Osteocyte (in vitro differentiated cells): ENCODE results near the gene CHKA. TPM values are rescaled to one million over a fixed set of nuclear protein-coding genes. Genes with fewer than 3 reads are reported as not detected.

Experiments
- DNase-seq: peaks from one replicate; pipeline ENCODE4 v3.0.0; 2021; ENCODE audit warnings: mixed read lengths; ENCODE audit not compliant: unreplicated experiment; ENCODE audit errors: extremely low spot score
- H3K27ac Mint-ChIP-seq: one replicate; pipeline ENCODE4 v1.8.0; 2021; ENCODE audit warnings: mild to moderate bottlenecking, mixed read lengths; ENCODE audit not compliant: unreplicated experiment
- H3K27me3 Mint-ChIP-seq: one replicate; pipeline ENCODE4 v1.8.0; 2021; ENCODE audit warnings: mixed read lengths; ENCODE audit not compliant: unreplicated experiment
- H3K36me3 Mint-ChIP-seq: one replicate; pipeline ENCODE4 v1.8.0; 2021; ENCODE audit warnings: mixed read lengths; ENCODE audit not compliant: unreplicated experiment
- H3K4me1 Mint-ChIP-seq: one replicate; pipeline ENCODE4 v1.8.0; 2021; ENCODE audit warnings: mixed read lengths; ENCODE audit not compliant: unreplicated experiment
- H3K4me3 Mint-ChIP-seq: one replicate; pipeline ENCODE4 v1.8.0; 2021; ENCODE audit warnings: mild to moderate bottlenecking, moderate library complexity, mixed read lengths; ENCODE audit not compliant: unreplicated experiment
- H3K9me3 Mint-ChIP-seq: one replicate; pipeline ENCODE4 v1.8.0; 2021; ENCODE audit warnings: mixed read lengths; ENCODE audit not compliant: unreplicated experiment
- total RNA-seq: library from RNA; stranded (reverse); gene quantifications from 2 replicates; pipeline ENCODE4 v1.2.1, GENCODE V29; 2021
- TF ChIP-seq, protein P1 (sequence below): fragments of 200-600 bp; sonication (generic); IDR thresholded peaks from 2 replicates; pipeline ENCODE4 v1.5.0; 2021; ENCODE audit warnings: antibody characterized with exemption, mild to moderate bottlenecking, moderate library complexity

CHKA gene
- total RNA-seq, 1 donor from 2014 or later: 38.0 TPM

DNA sequence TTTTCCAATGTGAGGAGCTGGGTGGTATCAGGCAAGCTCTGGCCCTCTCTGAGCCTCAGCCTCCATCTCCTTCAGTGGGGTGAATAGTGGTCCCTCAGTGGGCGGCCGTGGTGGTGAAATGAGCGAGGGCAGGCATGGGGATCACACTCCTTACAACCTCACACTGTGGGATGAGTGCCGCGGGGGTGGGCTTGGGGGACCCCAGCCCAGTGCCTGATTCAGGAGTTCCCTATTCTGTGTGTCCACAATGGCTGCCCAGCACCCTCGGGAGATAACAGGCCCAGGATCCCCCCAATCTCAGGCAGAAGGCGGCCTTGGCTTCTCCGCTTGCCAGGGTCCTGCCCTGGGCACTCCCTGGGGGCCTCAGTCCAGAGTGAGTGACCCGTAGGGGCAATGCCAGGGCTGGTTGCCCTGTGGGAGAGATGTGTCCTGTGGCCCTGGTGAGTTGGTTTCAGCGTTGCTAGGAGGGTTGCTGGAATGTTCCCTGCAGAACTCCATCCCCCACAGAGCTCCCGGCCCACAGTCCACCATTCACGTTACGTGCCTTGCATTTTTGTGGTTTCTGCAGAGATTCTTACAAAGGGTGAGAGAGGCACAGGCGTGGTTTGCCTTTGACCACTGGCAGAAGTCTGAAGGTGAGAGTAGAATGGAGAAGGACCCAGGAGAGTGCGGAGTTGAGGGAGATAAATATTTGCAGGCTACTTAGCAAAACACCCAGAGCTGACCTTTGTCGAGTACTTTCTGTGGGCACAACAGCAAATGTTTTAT lies 108.2 kb downstream of the CHKA start:
- TF ChIP-seq, protein P1, sequence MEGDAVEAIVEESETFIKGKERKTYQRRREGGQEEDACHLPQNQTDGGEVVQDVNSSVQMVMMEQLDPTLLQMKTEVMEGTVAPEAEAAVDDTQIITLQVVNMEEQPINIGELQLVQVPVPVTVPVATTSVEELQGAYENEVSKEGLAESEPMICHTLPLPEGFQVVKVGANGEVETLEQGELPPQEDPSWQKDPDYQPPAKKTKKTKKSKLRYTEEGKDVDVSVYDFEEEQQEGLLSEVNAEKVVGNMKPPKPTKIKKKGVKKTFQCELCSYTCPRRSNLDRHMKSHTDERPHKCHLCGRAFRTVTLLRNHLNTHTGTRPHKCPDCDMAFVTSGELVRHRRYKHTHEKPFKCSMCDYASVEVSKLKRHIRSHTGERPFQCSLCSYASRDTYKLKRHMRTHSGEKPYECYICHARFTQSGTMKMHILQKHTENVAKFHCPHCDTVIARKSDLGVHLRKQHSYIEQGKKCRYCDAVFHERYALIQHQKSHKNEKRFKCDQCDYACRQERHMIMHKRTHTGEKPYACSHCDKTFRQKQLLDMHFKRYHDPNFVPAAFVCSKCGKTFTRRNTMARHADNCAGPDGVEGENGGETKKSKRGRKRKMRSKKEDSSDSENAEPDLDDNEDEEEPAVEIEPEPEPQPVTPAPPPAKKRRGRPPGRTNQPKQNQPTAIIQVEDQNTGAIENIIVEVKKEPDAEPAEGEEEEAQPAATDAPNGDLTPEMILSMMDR: no peak
- Mint-ChIP-seq H3K27ac (peak overlapping the region; percentile 97), H3K4me1 (peaks cover 88% of the 10 kb centered on the region), H3K4me3 (no peak overlapping the region), H3K36me3 (no peaks in the 10 kb centered on the region), H3K27me3 (no peaks in the 10 kb centered on the region), H3K9me3 (no peaks in the 10 kb centered on the region)
- DNase-seq: peak; percentile 94

DNA sequence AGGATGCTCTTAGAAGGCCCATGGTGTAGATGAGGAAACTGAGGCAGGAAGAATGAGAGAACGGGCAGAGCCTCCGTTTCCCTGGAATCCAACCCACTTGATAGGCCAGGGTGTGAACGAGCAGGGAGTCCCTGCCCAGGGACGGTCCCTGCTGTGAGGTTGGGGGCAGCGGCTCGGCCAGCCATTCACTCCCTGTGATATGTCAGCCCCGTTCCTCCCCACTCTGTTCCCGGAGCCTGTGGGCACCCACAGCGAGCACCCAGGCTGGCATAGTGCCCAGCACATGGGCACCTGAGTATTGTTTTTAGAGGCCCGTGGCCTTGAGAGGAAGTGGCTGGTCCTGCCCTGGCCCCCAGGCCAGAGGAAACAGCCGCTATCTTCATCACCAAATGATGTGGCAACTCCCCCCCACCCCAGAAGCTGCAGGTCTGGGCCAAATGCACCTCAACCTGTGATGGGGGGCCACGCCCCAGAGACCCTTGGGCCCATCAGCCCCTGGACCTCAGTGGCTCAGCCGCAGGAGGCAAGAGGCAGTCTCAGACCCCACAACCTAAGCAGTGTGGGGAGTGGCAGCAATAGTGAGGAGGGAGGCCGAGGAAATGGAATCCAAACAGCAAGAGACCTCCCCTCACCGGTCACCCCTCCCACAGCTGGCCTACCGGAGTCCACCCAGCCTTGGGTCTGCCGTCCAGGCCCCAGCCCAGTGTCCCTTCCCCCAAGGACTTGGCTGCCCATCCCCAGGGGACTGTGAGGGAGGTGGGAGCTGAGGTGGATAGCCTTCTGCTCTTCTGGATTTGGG lies 108.9 kb downstream of the CHKA start:
- Mint-ChIP-seq H3K4me1 (peaks cover 80% of the 10 kb centered on the region), H3K4me3 (no peak overlapping the region), H3K27me3 (no peaks in the 10 kb centered on the region), H3K27ac (peak overlapping the region; percentile 97), H3K9me3 (no peaks in the 10 kb centered on the region), H3K36me3 (no peaks in the 10 kb centered on the region)
- TF ChIP-seq, protein P1: no peak
- no peak for DNase-seq

DNA sequence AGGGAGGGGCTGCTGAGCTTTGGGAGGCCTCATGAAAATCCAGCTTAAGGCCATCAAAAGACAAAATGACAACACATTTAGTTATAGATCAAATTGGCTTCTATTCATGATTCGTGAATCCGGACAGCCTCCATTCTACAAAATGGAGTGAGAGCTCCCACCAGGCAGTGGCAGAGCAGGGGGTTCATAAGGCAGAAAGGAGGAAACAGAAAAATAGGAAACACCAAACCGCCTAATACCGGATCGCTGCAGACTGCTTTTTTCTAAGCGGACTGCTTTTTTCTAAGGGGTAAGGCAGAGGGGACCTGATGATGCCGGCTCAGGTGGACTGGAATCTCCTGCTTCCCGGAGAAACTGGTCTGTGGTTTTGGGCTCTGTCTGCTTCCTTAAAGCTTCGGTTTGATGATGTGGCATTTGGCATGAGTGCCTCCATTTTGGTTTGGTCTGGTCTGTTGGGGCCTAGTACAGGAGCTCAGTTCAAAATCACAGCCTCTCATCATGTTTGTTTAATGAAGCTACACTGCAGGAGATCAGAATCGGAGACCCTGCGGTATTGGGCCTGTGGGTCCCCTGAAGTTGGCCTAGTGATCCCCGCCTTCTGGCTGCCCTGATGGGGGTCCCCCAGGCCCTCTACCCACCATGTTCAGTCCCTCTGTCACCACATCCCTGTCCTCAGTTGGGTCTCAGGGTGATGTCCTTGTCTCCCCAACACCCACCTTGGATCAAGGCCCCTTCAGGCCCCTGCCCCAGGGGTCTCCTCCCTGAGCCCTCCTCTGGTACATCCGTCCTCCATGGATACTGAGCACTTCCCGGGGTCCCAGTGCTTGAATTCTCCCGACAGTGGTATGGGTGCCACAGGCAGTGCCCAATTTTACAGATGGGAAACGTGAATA lies 109.9 kb downstream of the CHKA start:
- no peaks in the 10 kb centered on the region for H3K27me3 Mint-ChIP-seq
- TF ChIP-seq, protein P1: no peak
- peaks cover 73% of the 10 kb centered on the region for H3K4me1 Mint-ChIP-seq
- peak overlapping the region; percentile 97 for H3K27ac Mint-ChIP-seq
- H3K4me3 Mint-ChIP-seq: peak overlapping the region; percentile 66
- DNase-seq: no peak
- no peaks in the 10 kb centered on the region for H3K36me3 Mint-ChIP-seq
- H3K9me3 Mint-ChIP-seq: no peaks in the 10 kb centered on the region

DNA sequence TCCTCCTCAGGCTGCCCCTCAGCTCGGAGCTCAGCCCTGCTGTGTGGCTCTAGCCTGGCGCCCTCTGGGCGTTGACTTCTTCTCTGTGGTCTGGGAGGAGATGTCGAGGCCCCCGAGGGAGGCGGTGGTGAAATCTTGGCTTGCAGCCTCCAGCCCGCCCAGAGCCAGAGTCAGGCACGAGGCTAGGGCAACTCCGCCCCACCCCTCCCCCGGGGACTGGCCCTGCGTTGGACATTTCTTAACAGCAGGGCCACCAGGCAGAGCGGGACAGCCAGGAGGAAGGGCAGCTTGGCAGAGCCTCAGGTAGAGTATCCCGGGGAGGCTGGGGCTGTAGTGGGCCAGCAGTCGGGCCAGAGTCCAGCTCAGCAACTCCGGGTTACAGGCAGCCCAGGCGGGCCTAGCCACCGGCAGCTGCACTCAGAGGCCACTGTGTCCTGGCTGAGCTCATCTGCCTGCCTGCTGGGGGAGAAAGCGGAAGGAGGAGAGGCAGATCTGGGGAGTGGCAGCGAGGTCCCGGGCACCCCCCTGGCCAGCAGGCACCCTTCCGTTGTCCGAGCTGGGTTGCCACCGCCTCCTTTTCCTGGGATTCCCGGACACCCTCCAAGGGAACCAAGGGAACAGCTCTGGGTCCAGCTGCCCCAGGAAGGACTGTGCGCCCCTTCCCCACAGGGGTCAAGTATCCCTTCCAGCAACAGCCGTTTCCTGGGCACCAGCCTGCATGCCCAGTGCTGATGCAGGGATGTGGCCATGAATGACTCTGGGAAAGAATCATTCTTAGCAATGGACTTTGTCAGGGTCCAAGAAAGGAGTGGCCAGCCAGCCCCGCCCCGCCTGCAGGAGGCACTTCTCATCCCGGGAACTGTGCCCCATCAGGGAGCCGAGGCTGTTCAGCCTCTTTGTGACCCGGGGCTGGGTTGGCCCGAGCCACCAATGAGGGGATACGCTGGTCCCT lies 110.8 kb downstream of the CHKA start, which contains the start of gene ALDH3B1:
Gene ALDH3B1 (plus strand): TSS at position 238 of the 952 bp plus-strand sequence. CDS start 4,971 bp downstream, outside the sequence.
- H3K27ac Mint-ChIP-seq: peak within 1 kb of the TSS; percentile 97
- TF ChIP-seq, protein P1: no peak
- peak; percentile 96 for DNase-seq
- no peaks in the 10 kb centered on the region for H3K9me3 Mint-ChIP-seq
- H3K36me3 Mint-ChIP-seq: no peaks in the 10 kb centered on the region
- H3K4me1 Mint-ChIP-seq: peaks cover 66% of the 10 kb centered on the region
- H3K27me3 Mint-ChIP-seq: no peaks in the 10 kb centered on the region
- peak within 1 kb of the TSS; percentile 66 for H3K4me3 Mint-ChIP-seq
